IMR-90 (cell line): ENCODE results near the gene KLHDC2. TPM values are rescaled to one million over a fixed set of nuclear protein-coding genes. Genes with fewer than 3 reads are reported as not detected.

ENCODE experiments used
- ATAC-seq: fragments of 200-7000 bp; cut with Tn5 transposase; 2 replicates; pipeline ENCODE4 v1.9.1; 2020; ENCODE audit warnings: low read depth, mild to moderate bottlenecking, moderate library complexity
- BruUV-seq: library from RNA; stranded (reverse); fragments of 400-500 nt; replicated peaks from 2 replicates; lab custom pipeline; 2021; lab: Mats Ljungman, UMichigan
- CTCF ChIA-PET: fragments of 300-600 bp; formaldehyde crosslinking; extraction: SDS; loops from one replicate; lab custom pipeline; 2021; ENCODE audit warnings: antibody characterized with exemption; lab: Yijun Ruan, JAX
- POLR2A ChIA-PET: fragments of 300-600 bp; sonication (Branson Sonifier 250); formaldehyde crosslinking; loops from one replicate; lab custom pipeline; 2022; ENCODE audit warnings: antibody characterized with exemption; ENCODE audit not compliant: unreplicated experiment; lab: Charles Lee
- DNase-seq: peaks from one replicate; pipeline ENCODE4 v3.0.0; 2013
- H2AFZ ChIP-seq: replicated peaks from 2 replicates; pipeline ENCODE3; 2013; ENCODE audit warnings: low read length, mild to moderate bottlenecking; ENCODE audit not compliant: poor library complexity
- H2AK5ac ChIP-seq: 2 replicates; pipeline ENCODE4 v1.6.1; 2013; ENCODE audit warnings: low read depth, low read length, inconsistent platforms
- H2AK9ac ChIP-seq: replicated peaks from 2 replicates; pipeline ENCODE3; 2013; ENCODE audit warnings: mild to moderate bottlenecking, low read depth, low read length, moderate library complexity; ENCODE audit not compliant: poor library complexity
- H2BK120ac ChIP-seq: 2 replicates; pipeline ENCODE4 v1.6.1; 2013; ENCODE audit warnings: low read depth, low read length, inconsistent platforms
- H2BK15ac ChIP-seq: 3 replicates; pipeline ENCODE4 v1.6.1; 2013; ENCODE audit warnings: low read depth, low read length, inconsistent platforms
- H2BK20ac ChIP-seq: 2 replicates; pipeline ENCODE4 v1.6.1; 2013; ENCODE audit warnings: low read depth, mild to moderate bottlenecking, inconsistent platforms, low read length, moderate library complexity
- H2BK5ac ChIP-seq: 2 replicates; pipeline ENCODE4 v1.6.1; 2013; ENCODE audit warnings: mild to moderate bottlenecking, low read depth, low read length, inconsistent platforms; ENCODE audit not compliant: poor library complexity, severe bottlenecking
- H3K14ac ChIP-seq: replicated peaks from 2 replicates; pipeline ENCODE4 v1.6.1; 2013; ENCODE audit warnings: low read depth, low read length, inconsistent platforms
- H3K18ac ChIP-seq: 2 replicates; pipeline ENCODE4 v1.6.1; 2013; ENCODE audit warnings: low read depth, low read length, control low read depth
- H3K23ac ChIP-seq: 2 replicates; pipeline ENCODE4 v1.6.1; 2013; ENCODE audit warnings: low read depth, low read length, inconsistent platforms
- H3K27ac ChIP-seq: 2 replicates; pipeline ENCODE4 v1.5.1; 2013; ENCODE audit warnings: mild to moderate bottlenecking, control low read depth, low read length; ENCODE audit not compliant: insufficient read depth
- H3K27me3 ChIP-seq: 2 replicates; pipeline ENCODE4 v1.6.1; 2013; ENCODE audit warnings: low read length; ENCODE audit not compliant: control insufficient read depth, insufficient read depth
- H3K36me3 ChIP-seq: 2 replicates; pipeline ENCODE4 v1.6.1; 2013; ENCODE audit warnings: low read length, mixed read lengths; ENCODE audit not compliant: control insufficient read depth, insufficient read depth
- H3K4ac ChIP-seq: 2 replicates; pipeline ENCODE4 v1.6.1; 2013; ENCODE audit warnings: low read depth, low read length, inconsistent platforms
- H3K4me1 ChIP-seq: 2 replicates; pipeline ENCODE4 v1.6.1; 2013; ENCODE audit warnings: low read length, mixed read lengths; ENCODE audit not compliant: control insufficient read depth, insufficient read depth
- H3K4me2 ChIP-seq: 2 replicates; pipeline ENCODE4 v1.6.1; 2013; ENCODE audit warnings: low read depth, mild to moderate bottlenecking, control low read depth, low read length, moderate library complexity
- H3K4me3 ChIP-seq: 2 replicates; pipeline ENCODE4 v1.5.1; 2013; ENCODE audit warnings: low read depth, mild to moderate bottlenecking, control low read depth, low read length, moderate library complexity; ENCODE audit not compliant: insufficient read depth
- H3K56ac ChIP-seq: 2 replicates; pipeline ENCODE4 v1.6.1; 2013; ENCODE audit warnings: low read length, inconsistent platforms; ENCODE audit not compliant: insufficient read depth; ENCODE audit errors: extremely low read depth
- H3K79me1 ChIP-seq, 2 experiments: 2 replicates each; pipeline ENCODE4 v1.6.1; 2013; ENCODE audit warnings: low read length in 2 of 2, inconsistent platforms in 1 of 2, low read depth in 1 of 2
- H3K9ac ChIP-seq: 2 replicates; pipeline ENCODE4 v1.6.1; 2013; ENCODE audit warnings: low read depth, low read length, control low read depth
- H3K9me1 ChIP-seq: 2 replicates; pipeline ENCODE4 v1.6.1; 2013; ENCODE audit warnings: low read length, inconsistent platforms; ENCODE audit not compliant: insufficient read depth
- H3K9me3 ChIP-seq: 2 replicates; pipeline ENCODE4 v1.6.1; 2013; ENCODE audit warnings: low read length; ENCODE audit not compliant: control insufficient read depth, insufficient read depth
- H4K20me1 ChIP-seq: 2 replicates; pipeline ENCODE4 v1.6.1; 2013; ENCODE audit warnings: low read length, inconsistent platforms; ENCODE audit not compliant: insufficient read depth
- H4K5ac ChIP-seq: 2 replicates; pipeline ENCODE4 v1.6.1; 2013; ENCODE audit warnings: mild to moderate bottlenecking, low read depth, low read length, control low read depth
- H4K8ac ChIP-seq, 2 experiments: 2 replicates each; pipeline ENCODE4 v1.6.1; 2013; ENCODE audit warnings: low read depth in 2 of 2, low read length in 2 of 2, control low read depth in 1 of 2, inconsistent platforms in 1 of 2
- H4K91ac ChIP-seq: 2 replicates; pipeline ENCODE4 v1.6.1; 2013; ENCODE audit warnings: low read depth, low read length, inconsistent platforms; ENCODE audit not compliant: insufficient read depth
- CEBPB ChIP-seq: IDR thresholded peaks from 2 replicates; pipeline ENCODE4 v1.6.1; 2012; ENCODE audit warnings: low read depth, low read length, improper control_type of control experiment
- CHD1 ChIP-seq: IDR thresholded peaks from 2 replicates; pipeline ENCODE4 v1.6.1; 2012; ENCODE audit warnings: low read depth, low read length, improper control_type of control experiment
- CTCF ChIP-seq: conservative IDR thresholded peaks from 2 replicates; pipeline ENCODE4 v1.5.1; 2012; ENCODE audit warnings: mild to moderate bottlenecking, low read depth, low read length, improper control_type of control experiment
- ELK1 ChIP-seq: fragments of 150-350 bp; IDR thresholded peaks from 2 replicates; pipeline ENCODE4 v1.6.1; 2016; ENCODE audit warnings: low read depth, mild to moderate bottlenecking, low read length, moderate library complexity, borderline replicate concordance
- POLR2A ChIP-seq: IDR thresholded peaks from 2 replicates; pipeline ENCODE4 v1.6.1; 2012; ENCODE audit warnings: mild to moderate bottlenecking, low read depth, low read length
- RAD21 ChIP-seq: IDR thresholded peaks from 2 replicates; pipeline ENCODE4 v1.6.1; 2012; ENCODE audit warnings: low read length, improper control_type of control experiment
- RCOR1 ChIP-seq: IDR thresholded peaks from 2 replicates; pipeline ENCODE4 v1.6.1; 2012; ENCODE audit warnings: mild to moderate bottlenecking, low read length, improper control_type of control experiment; ENCODE audit not compliant: insufficient replicate concordance
- SMC3 ChIP-seq: fragments of 150-350 bp; IDR thresholded peaks from 2 replicates; pipeline ENCODE4 v1.6.1; 2016; ENCODE audit warnings: low read depth, mild to moderate bottlenecking, antibody characterized with exemption, low read length, moderate library complexity
- WGBS, 2 experiments: methylation state at CpG; one replicate each; pipeline versions ENCODE4 v1.1.5 to v1.1.7; 2013; ENCODE audit warnings: missing lambda C conversion rate in 2 of 2; ENCODE audit not compliant: insufficient read length in 1 of 2; ENCODE audit errors: extremely low coverage in 2 of 2; 5-methylcytosine and 5-hydroxymethylcytosine counted together
- dilution Hi-C: fragments of 300-500 bp; cut with HindIII; formaldehyde crosslinking; loops from one replicate; pipeline ENCODE4 v1.14.3; 2018; ENCODE audit warnings: low sequenced_read_pairs; ENCODE audit not compliant: unreplicated experiment
- in situ Hi-C: fragments of 300-500 bp; cut with MboI; formaldehyde crosslinking; loops from 3 replicates; pipeline ENCODE4 v1.14.3; 2019; ENCODE audit warnings: low sequenced_read_pairs, inconsistent platforms, mixed read lengths
- intact Hi-C: fragments of 100-400 bp; cut with micrococcal nuclease; formaldehyde crosslinking; loops from 2 replicates; pipeline ENCODE4 v1.10.0; 2022
- polyA plus RNA-seq, 3 experiments: library from polyadenylated mRNA; depleted of rRNA; stranded (reverse); fragments of >200 nt; gene quantifications; 2 replicates each; pipeline ENCODE4 v1.2.3, GENCODE V29; 2012; ENCODE audit warnings: low replicate concordance in 1 of 3
- total RNA-seq: library from RNA; depleted of rRNA; stranded (reverse); fragments of >200 nt; gene quantifications from 2 replicates; pipeline ENCODE4 v1.2.3, GENCODE V29; 2012

Gene KLHDC2
- total and polyA plus RNA-seq, 2 of the 4 experiments (the other 2 are of a cell fraction): 29.2 to 41.8 TPM

- dilution Hi-C loops: no loop called here
- Histone ChIP-seq H3K9ac (no peak overlapping the region), H3K4me3 (no peak overlapping the region), H3K23ac (no peak overlapping the region), H3K14ac (no peak overlapping the region), H2AK5ac (no peak overlapping the region), H2AK9ac (no peak overlapping the region), H4K20me1 (no peaks in the 10 kb centered on the region), H2BK20ac (no peak overlapping the region), H2BK5ac (no peak overlapping the region), H2BK15ac (no peak overlapping the region), H3K9me3 (no peaks in the 10 kb centered on the region), H3K4me1 (no peaks in the 10 kb centered on the region), H3K4me2 (no peak overlapping the region), H3K27ac (no peak overlapping the region), H3K27me3 (no peaks in the 10 kb centered on the region), H4K5ac (no peak overlapping the region), H3K9me1 (no peaks in the 10 kb centered on the region), H3K4ac (no peak overlapping the region), H3K79me1 (no peaks in the 10 kb centered on the region), H2BK120ac (no peak overlapping the region), H3K36me3 (peaks cover 4% of the 10 kb centered on the region), H3K18ac (no peak overlapping the region), H2AFZ (no peak overlapping the region), H4K91ac (no peak overlapping the region), H3K56ac (no peak overlapping the region), H4K8ac (no peak overlapping the region)
- TF ChIP-seq RCOR1 (no peak), ELK1 (no peak), CTCF (no peak), CEBPB (no peak), RAD21 (no peak), CHD1 (no peak), POLR2A (no peak), SMC3 (no peak)
- no CpG with 5 or more reads among the region's 5 CpGs for WGBS, 2 experiments
- ATAC-seq (no peak), DNase-seq (no peak)
- CTCF ChIA-PET: no interaction called here
- in situ Hi-C loops: no loop called here
- POLR2A ChIA-PET: no interaction called here
- intact Hi-C loops: no loop called here
- no TSS peak for BruUV-seq
Observed at GRCh38 chr14:49727171-49727570, 40.8 kb upstream of the KLHDC2 start.
